A549 (cell line): ENCODE measurements around the gene HOXC6.

Experiments
- CEBPB ChIP-seq, 2 experiments: fragments of >200 bp in 1 of 2; sonication (Bioruptor Twin) in 1 of 2; formaldehyde crosslinking in 1 of 2; IDR thresholded peaks; 2 replicates each; pipeline ENCODE4 v1.6.1; 2012 to 2016
- CHD4 ChIP-seq: fragments of 200-600 bp; sonication (generic); IDR thresholded peaks from 2 replicates; pipeline ENCODE4 v1.6.1; 2016; ENCODE audit warnings: antibody characterized with exemption, mild to moderate bottlenecking, borderline replicate concordance
- HOXB13 ChIP-seq: fragments of 250-450 bp; sonication (Bioruptor Pico); IDR thresholded peaks from 2 replicates; pipeline ENCODE4 v1.5.0; 2020; ENCODE audit warnings: low read depth, mild to moderate bottlenecking, moderate library complexity
- JUN ChIP-seq, 2 experiments: fragments of >200 bp; sonication (Bioruptor Twin); formaldehyde crosslinking; IDR thresholded peaks; 2 replicates in 1 of 2; 3 replicates in 1 of 2; pipeline ENCODE4 v1.6.1; 2016 to 2017
- JUNB ChIP-seq: fragments of >200 bp; sonication (Bioruptor Twin); formaldehyde crosslinking; IDR thresholded peaks from 2 replicates; pipeline ENCODE4 v1.6.1; 2016
- MYC ChIP-seq: IDR thresholded peaks from 2 replicates; pipeline ENCODE4 v1.6.1; 2012; ENCODE audit warnings: mild to moderate bottlenecking, inconsistent platforms, low read length, improper control_type of control experiment, borderline replicate concordance
- POLR2A ChIP-seq: IDR thresholded peaks from 2 replicates; pipeline ENCODE4 v1.6.1; 2012; ENCODE audit warnings: mild to moderate bottlenecking, low read length
- RAD21 ChIP-seq, 2 experiments: fragments of >200 bp in 1 of 2; sonication (Bioruptor Twin) in 1 of 2; formaldehyde crosslinking in 1 of 2; IDR thresholded peaks in 1 of 2; conservative IDR thresholded peaks in 1 of 2; 2 replicates in 1 of 2; 3 replicates in 1 of 2; pipeline ENCODE4 v1.6.1; 2012 to 2018; ENCODE audit warnings: inconsistent platforms in 1 of 2
- TF ChIP-seq, protein P1 (sequence below): fragments of >200 bp; sonication (Bioruptor Twin); formaldehyde crosslinking; IDR thresholded peaks from 3 replicates; pipeline ENCODE4 v1.5.1; 2016
- TF ChIP-seq, protein P2 (sequence below): fragments of 150-350 bp; IDR thresholded peaks from 2 replicates; pipeline ENCODE4 v1.6.1; 2014; ENCODE audit warnings: low read depth, mild to moderate bottlenecking, low read length
- TF ChIP-seq, protein P3 (sequence below): fragments of 450-650 bp; IDR thresholded peaks from 2 replicates; pipeline ENCODE4 v1.6.1; 2014; ENCODE audit warnings: antibody characterized with exemption
- TF ChIP-seq, protein P4 (sequence below): IDR thresholded peaks from 2 replicates; pipeline ENCODE4 v1.6.1; 2012

DNA sequence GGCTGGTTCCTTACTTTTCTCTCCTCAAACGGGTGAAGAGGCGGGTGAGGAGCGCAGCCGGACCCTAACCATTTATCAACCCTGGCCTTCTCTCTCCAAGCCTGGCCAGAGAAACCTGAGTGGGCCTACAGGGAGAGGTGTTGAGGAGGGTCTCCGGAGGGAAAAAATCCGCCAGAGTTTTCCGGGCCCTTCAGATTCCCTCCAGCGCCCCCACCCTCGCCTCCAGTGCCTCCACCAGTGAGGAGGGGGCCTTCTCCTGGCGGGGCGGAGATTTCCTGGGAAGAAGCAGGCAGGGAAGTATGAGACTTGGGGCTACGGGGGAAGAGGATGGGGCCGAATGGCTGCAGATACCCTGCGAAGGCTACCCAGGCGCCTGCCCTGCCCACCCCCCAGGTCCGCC lies 3.2 kb downstream of the HOXC6 start:
- TF ChIP-seq, protein P1, sequence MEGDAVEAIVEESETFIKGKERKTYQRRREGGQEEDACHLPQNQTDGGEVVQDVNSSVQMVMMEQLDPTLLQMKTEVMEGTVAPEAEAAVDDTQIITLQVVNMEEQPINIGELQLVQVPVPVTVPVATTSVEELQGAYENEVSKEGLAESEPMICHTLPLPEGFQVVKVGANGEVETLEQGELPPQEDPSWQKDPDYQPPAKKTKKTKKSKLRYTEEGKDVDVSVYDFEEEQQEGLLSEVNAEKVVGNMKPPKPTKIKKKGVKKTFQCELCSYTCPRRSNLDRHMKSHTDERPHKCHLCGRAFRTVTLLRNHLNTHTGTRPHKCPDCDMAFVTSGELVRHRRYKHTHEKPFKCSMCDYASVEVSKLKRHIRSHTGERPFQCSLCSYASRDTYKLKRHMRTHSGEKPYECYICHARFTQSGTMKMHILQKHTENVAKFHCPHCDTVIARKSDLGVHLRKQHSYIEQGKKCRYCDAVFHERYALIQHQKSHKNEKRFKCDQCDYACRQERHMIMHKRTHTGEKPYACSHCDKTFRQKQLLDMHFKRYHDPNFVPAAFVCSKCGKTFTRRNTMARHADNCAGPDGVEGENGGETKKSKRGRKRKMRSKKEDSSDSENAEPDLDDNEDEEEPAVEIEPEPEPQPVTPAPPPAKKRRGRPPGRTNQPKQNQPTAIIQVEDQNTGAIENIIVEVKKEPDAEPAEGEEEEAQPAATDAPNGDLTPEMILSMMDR = no peak
- TF ChIP-seq CEBPB (IDR thresholded peaks at IDR 0.05) = no peak
- TF ChIP-seq, protein P2, sequence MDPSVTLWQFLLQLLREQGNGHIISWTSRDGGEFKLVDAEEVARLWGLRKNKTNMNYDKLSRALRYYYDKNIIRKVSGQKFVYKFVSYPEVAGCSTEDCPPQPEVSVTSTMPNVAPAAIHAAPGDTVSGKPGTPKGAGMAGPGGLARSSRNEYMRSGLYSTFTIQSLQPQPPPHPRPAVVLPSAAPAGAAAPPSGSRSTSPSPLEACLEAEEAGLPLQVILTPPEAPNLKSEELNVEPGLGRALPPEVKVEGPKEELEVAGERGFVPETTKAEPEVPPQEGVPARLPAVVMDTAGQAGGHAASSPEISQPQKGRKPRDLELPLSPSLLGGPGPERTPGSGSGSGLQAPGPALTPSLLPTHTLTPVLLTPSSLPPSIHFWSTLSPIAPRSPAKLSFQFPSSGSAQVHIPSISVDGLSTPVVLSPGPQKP = no peak
- no peak for TF ChIP-seq RAD21 (conservative IDR thresholded peaks at IDR 0.05 in 1 of 2, IDR thresholded peaks at IDR 0.05 in 1 of 2)
- TF ChIP-seq, protein P3, sequence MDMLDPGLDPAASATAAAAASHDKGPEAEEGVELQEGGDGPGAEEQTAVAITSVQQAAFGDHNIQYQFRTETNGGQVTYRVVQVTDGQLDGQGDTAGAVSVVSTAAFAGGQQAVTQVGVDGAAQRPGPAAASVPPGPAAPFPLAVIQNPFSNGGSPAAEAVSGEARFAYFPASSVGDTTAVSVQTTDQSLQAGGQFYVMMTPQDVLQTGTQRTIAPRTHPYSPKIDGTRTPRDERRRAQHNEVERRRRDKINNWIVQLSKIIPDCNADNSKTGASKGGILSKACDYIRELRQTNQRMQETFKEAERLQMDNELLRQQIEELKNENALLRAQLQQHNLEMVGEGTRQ = no peak
- no peak for TF ChIP-seq CHD4
- TF ChIP-seq, protein P4, sequence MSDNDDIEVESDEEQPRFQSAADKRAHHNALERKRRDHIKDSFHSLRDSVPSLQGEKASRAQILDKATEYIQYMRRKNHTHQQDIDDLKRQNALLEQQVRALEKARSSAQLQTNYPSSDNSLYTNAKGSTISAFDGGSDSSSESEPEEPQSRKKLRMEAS = no peak
- TF ChIP-seq JUNB = no peak
- no peak for TF ChIP-seq HOXB13 (CRISPR knock-in tag)
- TF ChIP-seq JUN (IDR thresholded peaks at IDR 0.05) = no peak
- TF ChIP-seq POLR2A = no peak
- no peak for TF ChIP-seq MYC
